ENCODE measurements around the gene DYSF.

DNA sequence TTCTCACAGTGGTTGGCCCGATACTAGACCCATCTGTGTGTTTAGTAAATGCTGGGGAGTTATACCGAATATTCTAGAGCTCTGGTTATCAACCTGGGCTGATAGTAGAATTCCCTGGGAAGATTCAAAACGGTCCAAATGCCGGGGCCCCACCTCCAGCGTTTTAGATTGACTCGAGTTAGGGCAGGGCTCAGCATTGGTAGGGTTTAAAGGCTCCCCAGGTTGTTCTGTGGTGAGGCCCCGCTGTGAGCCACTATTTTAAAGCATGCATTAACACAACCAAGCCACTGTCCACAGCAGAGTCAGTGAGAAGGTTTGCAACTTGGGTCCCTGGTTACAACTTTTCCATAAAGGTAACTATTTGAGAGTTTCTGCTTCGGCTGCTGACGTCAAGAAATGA is 73.6 kb downstream of the DYSF start:
- TF ChIP-seq, protein P1, sequence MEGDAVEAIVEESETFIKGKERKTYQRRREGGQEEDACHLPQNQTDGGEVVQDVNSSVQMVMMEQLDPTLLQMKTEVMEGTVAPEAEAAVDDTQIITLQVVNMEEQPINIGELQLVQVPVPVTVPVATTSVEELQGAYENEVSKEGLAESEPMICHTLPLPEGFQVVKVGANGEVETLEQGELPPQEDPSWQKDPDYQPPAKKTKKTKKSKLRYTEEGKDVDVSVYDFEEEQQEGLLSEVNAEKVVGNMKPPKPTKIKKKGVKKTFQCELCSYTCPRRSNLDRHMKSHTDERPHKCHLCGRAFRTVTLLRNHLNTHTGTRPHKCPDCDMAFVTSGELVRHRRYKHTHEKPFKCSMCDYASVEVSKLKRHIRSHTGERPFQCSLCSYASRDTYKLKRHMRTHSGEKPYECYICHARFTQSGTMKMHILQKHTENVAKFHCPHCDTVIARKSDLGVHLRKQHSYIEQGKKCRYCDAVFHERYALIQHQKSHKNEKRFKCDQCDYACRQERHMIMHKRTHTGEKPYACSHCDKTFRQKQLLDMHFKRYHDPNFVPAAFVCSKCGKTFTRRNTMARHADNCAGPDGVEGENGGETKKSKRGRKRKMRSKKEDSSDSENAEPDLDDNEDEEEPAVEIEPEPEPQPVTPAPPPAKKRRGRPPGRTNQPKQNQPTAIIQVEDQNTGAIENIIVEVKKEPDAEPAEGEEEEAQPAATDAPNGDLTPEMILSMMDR (IDR thresholded peaks at IDR 0.05) = no peak
- TF ChIP-seq EZH2 (IDR thresholded peaks at IDR 0.05; ENCODE audit: borderline replicate concordance, insufficient read depth, low read depth, low read length, poor library complexity, severe bottlenecking) = no peak

Measured in B cell (primary cell).